Kidney epithelial cell (primary cell): ENCODE data around the gene CYP4V2. TPM values are rescaled to one million over a fixed set of nuclear protein-coding genes. Genes with fewer than 3 reads are reported as not detected.

ENCODE experiments used
- DNase-seq: peaks from one replicate; pipeline ENCODE4 v3.0.0-alpha.2; 2010; ENCODE audit warnings: low read depth
- H3K27me3 ChIP-seq: 2 replicates; pipeline ENCODE4 v1.6.0; 2011; ENCODE audit warnings: low read length; ENCODE audit not compliant: control insufficient read depth, insufficient read depth
- H3K36me3 ChIP-seq: 2 replicates; pipeline ENCODE4 v1.5.1; 2011; ENCODE audit warnings: low read length; ENCODE audit not compliant: control insufficient read depth, insufficient read depth
- H3K4me3 ChIP-seq: 2 replicates; pipeline ENCODE4 v1.5.1; 2011; ENCODE audit warnings: low read depth, mild to moderate bottlenecking, control low read depth, low read length
- CTCF ChIP-seq: IDR thresholded peaks from 2 replicates; pipeline ENCODE4 v1.5.1; 2011; ENCODE audit warnings: mild to moderate bottlenecking, moderate library complexity, low read length, control low read depth, inconsistent platforms; ENCODE audit not compliant: insufficient read depth, poor library complexity, severe bottlenecking
- total RNA-seq: library from RNA; depleted of rRNA; stranded (reverse); fragments of >200 nt; gene quantifications from 2 replicates; pipeline ENCODE4 v1.2.3, GENCODE V29; 2015

CYP4V2 gene
- total RNA-seq, 1 donor from 2014 or later: 30.2 TPM

- Histone ChIP-seq H3K36me3 (peaks cover 1% of the 10 kb centered on the region), H3K4me3 (no peak overlapping the region), H3K27me3 (no peaks in the 10 kb centered on the region)
- no peak for DNase-seq
- TF ChIP-seq CTCF: no peak
Measured at GRCh38 chr4:186161138-186161537, 30.2 kb upstream of the CYP4V2 start.

GRCh38 chr4:186166852-186167512, 24.4 kb upstream of the CYP4V2 start:
- TF ChIP-seq CTCF: no peak
- DNase-seq: no peak
- Histone ChIP-seq H3K27me3 (no peaks in the 10 kb centered on the region), H3K4me3 (no peak overlapping the region), H3K36me3 (peaks cover 1% of the 10 kb centered on the region)

- Histone ChIP-seq H3K27me3 (no peaks in the 10 kb centered on the region), H3K4me3 (no peak overlapping the region), H3K36me3 (no peaks in the 10 kb centered on the region)
- no peak for TF ChIP-seq CTCF
- DNase-seq: no peak
Measured at GRCh38 chr4:186167605-186168004, 23.8 kb upstream of the CYP4V2 start.

GRCh38 chr4:186168750-186169149, 22.6 kb upstream of the CYP4V2 start:
- DNase-seq: no peak
- H3K4me3 ChIP-seq: no peak overlapping the region
- no peak for TF ChIP-seq CTCF
- H3K36me3 ChIP-seq: no peaks in the 10 kb centered on the region
- no peaks in the 10 kb centered on the region for H3K27me3 ChIP-seq

- Histone ChIP-seq H3K27me3 (no peaks in the 10 kb centered on the region), H3K36me3 (no peaks in the 10 kb centered on the region), H3K4me3 (no peak overlapping the region)
- no peak for DNase-seq
- no peak for TF ChIP-seq CTCF
Measured at GRCh38 chr4:186169333-186169944, 21.9 kb upstream of the CYP4V2 start.
